HG03354 (cell line): ENCODE results near the gene DLG2.
A peak's percentile ranks its signal among the peaks of the same experiment; 100 is the strongest.
"Not testable (repeated sequence)": the region's sequence is repeated elsewhere in the genome, so short reads cannot be mapped to it uniquely, and the experiment has no call there.

ENCODE experiments used
- ATAC-seq: cut with Tn5 transposase; IDR thresholded peaks from one replicate; pipeline ENCODE4 v1.9.1; 2021; ENCODE audit warnings: mild to moderate bottlenecking; ENCODE audit not compliant: unreplicated experiment, poor library complexity, severe bottlenecking

Gene DLG2

GRCh38 chr11:85627332-85627997 is at the start of gene DLG2:
Gene DLG2 (minus strand): TSS chr11:85627344.
- peak; percentile 2 for ATAC-seq

- no peak for ATAC-seq
Measured at GRCh38 chr11:85673393-85673792, 46.2 kb upstream of the DLG2 start.

- no peak for ATAC-seq
Measured at GRCh38 chr11:85672105-85672902, 45.2 kb upstream of the DLG2 start.

- not testable (repeated sequence) for ATAC-seq
Measured at GRCh38 chr11:85670949-85671663, 44.0 kb upstream of the DLG2 start.

- no peak for ATAC-seq
Measured at GRCh38 chr11:85668157-85668556, 41.0 kb upstream of the DLG2 start.

GRCh38 chr11:85666687-85667086 is 39.5 kb upstream of the DLG2 start:
- no peak for ATAC-seq

GRCh38 chr11:85665733-85666132 is 38.6 kb upstream of the DLG2 start:
- no peak for ATAC-seq

- peak; percentile 92 for ATAC-seq
Measured at GRCh38 chr11:85664615-85665481, 37.7 kb upstream of the DLG2 start, which contains the start of gene CREBZF. Gene CREBZF (minus strand): TSS chr11:85665129. CDS start chr11:85664875, 254 bp downstream.

GRCh38 chr11:85663753-85664614 is 36.8 kb upstream of the DLG2 start:
- ATAC-seq, result peak; percentile 77

- ATAC-seq, result no peak
Measured at GRCh38 chr11:85663080-85663752, 36.1 kb upstream of the DLG2 start.

GRCh38 chr11:85661972-85662664 is 35.0 kb upstream of the DLG2 start:
- no peak for ATAC-seq

- no peak for ATAC-seq
Measured at GRCh38 chr11:85658180-85658579, 31.0 kb upstream of the DLG2 start.

- no peak for ATAC-seq
Measured at GRCh38 chr11:85656777-85657176, 29.6 kb upstream of the DLG2 start.

- not testable (repeated sequence) for ATAC-seq
Measured at GRCh38 chr11:85654343-85654742, 27.2 kb upstream of the DLG2 start.

GRCh38 chr11:85652786-85653447 is 25.8 kb upstream of the DLG2 start:
- no peak for ATAC-seq

- no peak for ATAC-seq
Measured at GRCh38 chr11:85651118-85651517, 24.0 kb upstream of the DLG2 start.
